Fibroblast of gingiva (primary cell): ENCODE results near the gene ETF1.

Experiments used
- DNase-seq: peaks from one replicate; pipeline ENCODE4 v3.0.0-alpha.2; 2011; ENCODE audit warnings: low read depth

The ETF1 gene

GRCh38 chr5:138529812-138530211 lies 13.2 kb downstream of the ETF1 start:
- DNase-seq: no peak

- DNase-seq: no peak
Observed at GRCh38 chr5:138528744-138529469, 14.1 kb downstream of the ETF1 start.

- no peak for DNase-seq
Observed at GRCh38 chr5:138528208-138528607, 14.8 kb downstream of the ETF1 start.

GRCh38 chr5:138527170-138527569 lies 15.9 kb downstream of the ETF1 start:
- no peak for DNase-seq

GRCh38 chr5:138523406-138523805 lies 19.6 kb downstream of the ETF1 start:
- no peak for DNase-seq

GRCh38 chr5:138520971-138521370 lies 22.1 kb downstream of the ETF1 start:
- no peak for DNase-seq

GRCh38 chr5:138517437-138517836 lies 25.6 kb downstream of the ETF1 start:
- DNase-seq: no peak

GRCh38 chr5:138515556-138516245 lies 27.3 kb downstream of the ETF1 start:
- DNase-seq: no peak

GRCh38 chr5:138514021-138514420 lies 29.0 kb downstream of the ETF1 start:
- DNase-seq: no peak

GRCh38 chr5:138508958-138509357 lies 34.1 kb downstream of the ETF1 start:
- peak; percentile 37 for DNase-seq

- DNase-seq: peak; percentile 96
Observed at GRCh38 chr5:138507485-138507884, 35.6 kb downstream of the ETF1 start.

- DNase-seq: peak; percentile 60
Observed at GRCh38 chr5:138506370-138507306, 36.4 kb downstream of the ETF1 start.

GRCh38 chr5:138504799-138505198 lies 38.2 kb downstream of the ETF1 start:
- DNase-seq: peak; percentile 85

- DNase-seq: peak; percentile 61
Observed at GRCh38 chr5:138503487-138504270, 39.4 kb downstream of the ETF1 start.

GRCh38 chr5:138502521-138502920 lies 40.5 kb downstream of the ETF1 start:
- no peak for DNase-seq

- peak; percentile 33 for DNase-seq
Observed at GRCh38 chr5:138502121-138502520, 40.9 kb downstream of the ETF1 start.

- no peak for DNase-seq
Observed at GRCh38 chr5:138498376-138498775, 44.7 kb downstream of the ETF1 start.

- no peak for DNase-seq
Observed at GRCh38 chr5:138495351-138495750, 47.7 kb downstream of the ETF1 start.

- DNase-seq: no peak
Observed at GRCh38 chr5:138492560-138493045, 50.4 kb downstream of the ETF1 start.

- peak; percentile 93 for DNase-seq
Observed at GRCh38 chr5:138491669-138492559, 51.1 kb downstream of the ETF1 start.

- DNase-seq: no peak
Observed at GRCh38 chr5:138491284-138491648, 51.8 kb downstream of the ETF1 start.
